Esophagus squamous epithelium (tissue), 4 donors: Measurements from ENCODE around the gene PEX14.

Experiments
- CTCF ChIP-seq, 6 experiments: fragments of 450-650 bp in 4 of 6; fragments of 200-600 bp in 2 of 6; sonication (generic) in 2 of 6; IDR thresholded peaks; one replicate each; pipeline ENCODE4 v1.5.1; 2016 to 2019; ENCODE audit warnings: antibody characterized with exemption in 6 of 6, mild to moderate bottlenecking in 4 of 6, moderate library complexity in 4 of 6
- POLR2A ChIP-seq, 4 donors: fragments of 450-650 bp; IDR thresholded peaks; one replicate each; pipeline ENCODE4 v1.6.1; 2017; ENCODE audit warnings: antibody characterized with exemption in 4 of 4, mild to moderate bottlenecking in 4 of 4, moderate library complexity in 3 of 4

DNA sequence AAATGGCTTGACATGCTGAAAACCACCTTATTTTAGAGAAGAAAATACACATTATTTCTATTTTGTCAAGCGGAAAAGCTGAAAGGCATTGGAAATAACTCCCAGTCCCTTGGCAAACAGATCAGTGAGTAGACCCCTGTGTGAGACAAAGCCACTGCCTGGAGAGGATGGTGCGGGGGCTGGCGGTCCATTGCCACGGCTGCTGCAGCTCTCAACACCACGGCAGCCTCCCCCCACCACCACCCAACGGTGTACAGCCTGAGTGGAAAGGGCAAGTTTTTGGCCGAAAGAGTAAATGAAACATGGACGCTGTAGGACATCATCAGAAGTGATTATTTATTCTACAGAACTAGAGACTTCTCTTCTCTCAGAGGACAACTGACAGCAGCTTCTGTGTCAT, 84.6 kb downstream of the PEX14 start:
- no peak for TF ChIP-seq CTCF (IDR thresholded peaks at IDR 0.05)
- no peak for TF ChIP-seq POLR2A (IDR thresholded peaks at IDR 0.05)
